Measurements from ENCODE around the gene MYO5A. TPM values are rescaled to one million over a fixed set of nuclear protein-coding genes. Genes with fewer than 3 reads are reported as not detected.
A peak's percentile ranks its signal among the peaks of the same experiment; 100 is the strongest.

MYO5A gene
- total RNA-seq, 1 donor from 2014 or later = 41.1 TPM

GRCh38 chr15:52338891-52339290, 189.8 kb downstream of the MYO5A start:
- no peak overlapping the region for H3K27ac Mint-ChIP-seq (ENCODE audit: unreplicated experiment)
- no peak overlapping the region for H3K4me3 Mint-ChIP-seq (ENCODE audit: unreplicated experiment)
- peaks cover 19% of the 10 kb centered on the region for H3K36me3 Mint-ChIP-seq (ENCODE audit: unreplicated experiment)
- TF ChIP-seq CTCF (IDR thresholded peaks at IDR 0.05) = no peak
- H3K4me1 Mint-ChIP-seq (ENCODE audit: unreplicated experiment) = peaks cover 28% of the 10 kb centered on the region
- no peaks in the 10 kb centered on the region for H3K9me3 Mint-ChIP-seq (ENCODE audit: unreplicated experiment)
- no peak for DNase-seq (ENCODE audit: extremely low spot score, unreplicated experiment)
- H3K27me3 Mint-ChIP-seq (ENCODE audit: unreplicated experiment) = no peaks in the 10 kb centered on the region

GRCh38 chr15:52338058-52338457, 190.6 kb downstream of the MYO5A start:
- no peak for DNase-seq (ENCODE audit: extremely low spot score, unreplicated experiment)
- TF ChIP-seq CTCF (IDR thresholded peaks at IDR 0.05) = no peak
- Mint-ChIP-seq H3K4me1 (ENCODE audit: unreplicated experiment) (peaks cover 26% of the 10 kb centered on the region), H3K9me3 (ENCODE audit: unreplicated experiment) (no peaks in the 10 kb centered on the region), H3K27me3 (ENCODE audit: unreplicated experiment) (no peaks in the 10 kb centered on the region), H3K4me3 (ENCODE audit: unreplicated experiment) (no peak overlapping the region), H3K36me3 (ENCODE audit: unreplicated experiment) (peaks cover 19% of the 10 kb centered on the region), H3K27ac (ENCODE audit: unreplicated experiment) (no peak overlapping the region)

- peaks cover 26% of the 10 kb centered on the region for H3K4me1 Mint-ChIP-seq (ENCODE audit: unreplicated experiment)
- no peak for DNase-seq (ENCODE audit: extremely low spot score, unreplicated experiment)
- no peaks in the 10 kb centered on the region for H3K9me3 Mint-ChIP-seq (ENCODE audit: unreplicated experiment)
- no peak for TF ChIP-seq CTCF (IDR thresholded peaks at IDR 0.05)
- H3K36me3 Mint-ChIP-seq (ENCODE audit: unreplicated experiment) = peaks cover 21% of the 10 kb centered on the region
- H3K27me3 Mint-ChIP-seq (ENCODE audit: unreplicated experiment) = no peaks in the 10 kb centered on the region
- H3K27ac Mint-ChIP-seq (ENCODE audit: unreplicated experiment) = peak overlapping the region; percentile 24
- no peak overlapping the region for H3K4me3 Mint-ChIP-seq (ENCODE audit: unreplicated experiment)
Observed at GRCh38 chr15:52337198-52337853, 191.4 kb downstream of the MYO5A start.

GRCh38 chr15:52336529-52336928, 192.2 kb downstream of the MYO5A start:
- H3K36me3 Mint-ChIP-seq (ENCODE audit: unreplicated experiment) = peaks cover 21% of the 10 kb centered on the region

More at GRCh38 chr15:52336529-52336928, 192.2 kb downstream of the MYO5A start:
- Mint-ChIP-seq H3K9me3 (ENCODE audit: unreplicated experiment) (no peaks in the 10 kb centered on the region), H3K27ac (ENCODE audit: unreplicated experiment) (no peak overlapping the region), H3K4me1 (ENCODE audit: unreplicated experiment) (peaks cover 26% of the 10 kb centered on the region), H3K27me3 (ENCODE audit: unreplicated experiment) (no peaks in the 10 kb centered on the region), H3K4me3 (ENCODE audit: unreplicated experiment) (no peak overlapping the region)
- no peak for DNase-seq (ENCODE audit: extremely low spot score, unreplicated experiment)
- peak; percentile 38 for TF ChIP-seq CTCF (IDR thresholded peaks at IDR 0.05)

All from osteocyte (in vitro differentiated cells).